PC-3 (cell line): ENCODE data around the gene SERHL2. TPM values are rescaled to one million over a fixed set of nuclear protein-coding genes. Genes with fewer than 3 reads are reported as not detected.

Experiments
- ATAC-seq: fragments of 200-7000 bp; cut with Tn5 transposase; 2 replicates; pipeline ENCODE4 v1.9.1; 2020; ENCODE audit warnings: mild to moderate bottlenecking, moderate library complexity
- BruUV-seq: library from RNA; stranded (reverse); fragments of 400-500 nt; replicated peaks from 2 replicates; lab custom pipeline; 2021; lab: Mats Ljungman, UMichigan
- CTCF ChIA-PET: fragments of 300-600 bp; sonication (Branson Sonifier 250); formaldehyde crosslinking; loops from one replicate; lab custom pipeline; 2022; ENCODE audit warnings: antibody characterized with exemption; lab: Charles Lee
- POLR2A ChIA-PET: fragments of 300-600 bp; sonication (Branson Sonifier 250); formaldehyde crosslinking; loops from one replicate; lab custom pipeline; 2022; ENCODE audit warnings: antibody characterized with exemption; ENCODE audit not compliant: unreplicated experiment; lab: Charles Lee
- DNase-seq: peaks from one replicate; pipeline ENCODE4 v3.0.0-alpha.2; 2015
- H2AFZ ChIP-seq: fragments of 300-600 bp; sonication (generic); 2 replicates; pipeline ENCODE4 v1.6.0; 2016; ENCODE audit warnings: antibody characterized with exemption, low read length
- H3F3A ChIP-seq: fragments of 300-600 bp; sonication (generic); one replicate; pipeline ENCODE4 v1.6.0; 2017; ENCODE audit warnings: antibody characterized with exemption, low read length, control low read depth, mild to moderate bottlenecking; ENCODE audit not compliant: unreplicated experiment
- H3K27ac ChIP-seq: fragments of 300-600 bp; sonication (generic); 2 replicates; pipeline ENCODE4 v1.5.1; 2016; ENCODE audit warnings: mild to moderate bottlenecking, low read length
- H3K27me3 ChIP-seq: fragments of 300-600 bp; sonication (generic); 2 replicates; pipeline ENCODE4 v1.6.1; 2016; ENCODE audit warnings: low read length, mixed read lengths
- H3K36me3 ChIP-seq: fragments of 300-600 bp; sonication (generic); 2 replicates; pipeline ENCODE4 v1.6.1; 2016; ENCODE audit warnings: low read depth, mixed run types, low read length, mixed read lengths
- H3K4me1 ChIP-seq: fragments of 300-600 bp; sonication (generic); 2 replicates; pipeline ENCODE4 v1.5.1; 2016; ENCODE audit warnings: low read length; ENCODE audit not compliant: insufficient read depth
- H3K4me2 ChIP-seq: fragments of 300-600 bp; sonication (generic); 2 replicates; pipeline ENCODE4 v1.6.0; 2016; ENCODE audit warnings: low read length
- H3K4me3 ChIP-seq: fragments of 300-600 bp; sonication (generic); 2 replicates; pipeline ENCODE4 v1.5.1; 2016; ENCODE audit warnings: mild to moderate bottlenecking, low read length, mixed read lengths
- H3K79me2 ChIP-seq: fragments of 300-600 bp; sonication (generic); 2 replicates; pipeline ENCODE4 v1.6.1; 2017; ENCODE audit warnings: low read length, mixed read lengths
- H3K9ac ChIP-seq: fragments of 300-600 bp; sonication (generic); 2 replicates; pipeline ENCODE4 v1.6.0; 2016; ENCODE audit warnings: mild to moderate bottlenecking, low read length
- H3K9me2 ChIP-seq: fragments of 300-600 bp; sonication (generic); replicated peaks from 2 replicates; pipeline ENCODE4 v1.6.1; 2016; ENCODE audit warnings: mixed run types, low read length, mixed read lengths
- H3K9me3 ChIP-seq: fragments of 300-600 bp; sonication (generic); 2 replicates; pipeline ENCODE4 v1.6.1; 2016; ENCODE audit warnings: low read length, mixed read lengths
- H4K20me1 ChIP-seq: fragments of 300-600 bp; sonication (generic); 2 replicates; pipeline ENCODE4 v1.6.1; 2016; ENCODE audit warnings: low read length, mixed read lengths
- EZH2 ChIP-seq: fragments of 300-600 bp; sonication (generic); IDR thresholded peaks from one replicate; pipeline ENCODE4 v1.6.1; 2017; ENCODE audit warnings: antibody characterized with exemption, mild to moderate bottlenecking, low read length; ENCODE audit not compliant: unreplicated experiment
- EZH2phosphoT487 ChIP-seq: fragments of 300-600 bp; sonication (generic); IDR thresholded peaks from 2 replicates; pipeline ENCODE4 v1.6.1; 2018; ENCODE audit warnings: mild to moderate bottlenecking, antibody characterized with exemption, low read length, borderline replicate concordance
- intact Hi-C: fragments of 100-400 bp; cut with micrococcal nuclease; formaldehyde crosslinking; loops from 2 replicates; pipeline ENCODE4 v1.9.0; 2023
- total RNA-seq: library from RNA; depleted of rRNA; stranded (reverse); fragments of >200 nt; gene quantifications from 2 replicates; pipeline ENCODE4 v1.2.3, GENCODE V29; 2014
- TF ChIP-seq, protein P1 (sequence below): fragments of 300-600 bp; sonication (generic); conservative IDR thresholded peaks from 2 replicates; pipeline ENCODE4 v1.5.1; 2017; ENCODE audit warnings: antibody characterized with exemption, low read depth, mild to moderate bottlenecking, low read length

Gene SERHL2
- total RNA-seq, 1 experiment from 2014 or later: 5.4 TPM

DNA sequence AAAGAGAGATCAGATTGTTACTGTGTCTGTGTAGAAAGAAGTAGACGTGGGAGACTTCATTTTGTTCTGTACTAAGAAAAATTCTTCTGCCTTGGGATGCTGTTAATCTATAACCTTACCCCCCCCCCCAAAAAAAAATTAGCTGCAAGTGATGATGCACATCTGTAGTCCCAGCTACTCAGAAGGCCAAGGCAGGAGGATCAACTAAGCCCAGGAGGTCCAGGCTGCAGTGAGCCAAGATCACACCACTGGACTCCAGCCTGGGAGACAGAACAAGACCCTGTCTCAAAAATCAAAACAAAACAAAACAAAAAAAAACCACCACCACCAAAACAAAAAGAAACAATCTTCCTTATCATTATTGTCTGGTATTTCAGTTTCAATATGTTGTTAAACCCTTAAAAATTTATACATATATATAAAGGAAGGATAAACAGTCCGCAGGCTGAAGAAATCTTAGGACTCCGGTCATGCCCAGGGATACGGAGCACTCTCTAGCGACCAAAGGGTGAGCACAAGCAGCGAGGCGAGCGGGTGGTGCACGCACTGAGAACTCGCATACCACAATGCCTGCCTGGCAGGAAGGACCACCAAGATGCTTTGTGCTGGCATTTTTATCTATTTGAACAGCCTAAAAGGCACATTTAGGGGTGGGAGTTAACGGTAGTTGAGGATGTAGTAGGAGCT lies 54.5 kb downstream of the SERHL2 start:
- CTCF ChIA-PET: no interaction called here
- no TSS peak for BruUV-seq
- no peak overlapping the region for H3K27ac ChIP-seq

DNA sequence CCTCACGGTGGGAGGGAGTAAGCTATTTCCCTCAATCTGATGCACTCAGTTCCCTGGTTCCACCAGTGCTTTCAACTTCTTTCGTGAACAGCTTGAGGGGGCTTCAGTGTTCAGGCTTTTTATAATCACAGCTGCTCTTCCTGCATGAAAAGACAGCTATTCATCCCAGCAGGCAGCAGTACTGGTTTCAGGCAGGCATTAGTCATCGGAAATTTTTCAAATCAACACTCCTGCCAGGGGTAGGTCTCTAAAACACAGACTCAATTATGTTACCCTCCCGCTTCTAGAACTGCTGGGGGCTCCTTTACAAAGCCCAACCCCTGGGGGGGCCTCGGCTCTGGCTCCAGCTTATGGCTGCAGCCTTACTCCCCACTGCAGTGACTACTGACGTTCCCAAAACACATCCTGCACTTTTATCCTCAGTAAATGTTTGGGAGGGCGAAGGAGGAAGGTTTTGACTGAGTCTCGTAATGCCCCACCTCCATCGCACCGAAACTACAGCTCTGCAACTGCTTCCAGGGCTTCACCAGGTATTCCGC lies 55.1 kb downstream of the SERHL2 start:
- H3K9me3 ChIP-seq: no peaks in the 10 kb centered on the region
- H3K27ac ChIP-seq: no peak overlapping the region
- DNase-seq (peak; percentile 14), ATAC-seq (peak; percentile 69)
- CTCF ChIA-PET: no interaction called here
- H2AFZ ChIP-seq: no peak overlapping the region
- peaks cover 17% of the 10 kb centered on the region for H3K4me1 ChIP-seq
- peaks cover 88% of the 10 kb centered on the region for H3K79me2 ChIP-seq
- peaks cover 10% of the 10 kb centered on the region; the same call in 1 of the 2 replicates for H3K36me3 ChIP-seq
- H3K4me2 ChIP-seq: peak overlapping the region; percentile 26; the same call in 1 of the 2 replicates
- no TSS peak for BruUV-seq
- H3K9ac ChIP-seq: no peak overlapping the region
- intact Hi-C loops: no loop called here
- no peak overlapping the region for H3K4me3 ChIP-seq
- H3F3A ChIP-seq: no peaks in the 10 kb centered on the region
- no peaks in the 10 kb centered on the region for H3K9me2 ChIP-seq
- H3K27me3 ChIP-seq: no peaks in the 10 kb centered on the region
- TF ChIP-seq EZH2 (no peak), EZH2phosphoT487 (no peak)
- TF ChIP-seq, protein P1, sequence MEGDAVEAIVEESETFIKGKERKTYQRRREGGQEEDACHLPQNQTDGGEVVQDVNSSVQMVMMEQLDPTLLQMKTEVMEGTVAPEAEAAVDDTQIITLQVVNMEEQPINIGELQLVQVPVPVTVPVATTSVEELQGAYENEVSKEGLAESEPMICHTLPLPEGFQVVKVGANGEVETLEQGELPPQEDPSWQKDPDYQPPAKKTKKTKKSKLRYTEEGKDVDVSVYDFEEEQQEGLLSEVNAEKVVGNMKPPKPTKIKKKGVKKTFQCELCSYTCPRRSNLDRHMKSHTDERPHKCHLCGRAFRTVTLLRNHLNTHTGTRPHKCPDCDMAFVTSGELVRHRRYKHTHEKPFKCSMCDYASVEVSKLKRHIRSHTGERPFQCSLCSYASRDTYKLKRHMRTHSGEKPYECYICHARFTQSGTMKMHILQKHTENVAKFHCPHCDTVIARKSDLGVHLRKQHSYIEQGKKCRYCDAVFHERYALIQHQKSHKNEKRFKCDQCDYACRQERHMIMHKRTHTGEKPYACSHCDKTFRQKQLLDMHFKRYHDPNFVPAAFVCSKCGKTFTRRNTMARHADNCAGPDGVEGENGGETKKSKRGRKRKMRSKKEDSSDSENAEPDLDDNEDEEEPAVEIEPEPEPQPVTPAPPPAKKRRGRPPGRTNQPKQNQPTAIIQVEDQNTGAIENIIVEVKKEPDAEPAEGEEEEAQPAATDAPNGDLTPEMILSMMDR: no peak
- POLR2A ChIA-PET: interaction anchor here (0.6 kb wide), 1 partner anchor 70 kb away, joined by 10 read pairs; no protein-coding TSS in a partner anchor
- peaks cover 24% of the 10 kb centered on the region; the same call in 1 of the 2 replicates for H4K20me1 ChIP-seq

More for the DNA sequence above, 54.5 kb downstream of the SERHL2 start:
- Histone ChIP-seq H3K9me3 (no peaks in the 10 kb centered on the region), H2AFZ (no peak overlapping the region), H4K20me1 (peaks cover 23% of the 10 kb centered on the region; the same call in 1 of the 2 replicates), H3F3A (no peaks in the 10 kb centered on the region), H3K9me2 (no peaks in the 10 kb centered on the region), H3K9ac (no peak overlapping the region), H3K27me3 (no peaks in the 10 kb centered on the region), H3K4me2 (0 out of 2 replicates have a peak overlapping the region, but pooled peaks have one; percentile 26), H3K4me1 (peaks cover 17% of the 10 kb centered on the region), H3K79me2 (peaks cover 87% of the 10 kb centered on the region), H3K4me3 (no peak overlapping the region), H3K36me3 (peaks cover 10% of the 10 kb centered on the region; the same call in 1 of the 2 replicates)
- TF ChIP-seq, protein P1: no peak
- TF ChIP-seq EZH2phosphoT487: no peak
- TF ChIP-seq EZH2: no peak
- intact Hi-C loops: no loop called here
- ATAC-seq (no peak), DNase-seq (no peak)
- POLR2A ChIA-PET: interaction anchor here (0.6 kb wide), 1 partner anchor 69 kb away, joined by 10 read pairs; no protein-coding TSS in a partner anchor
